HG02642 (cell line): ENCODE results near the gene TTBK1.
A peak's percentile ranks its signal among the peaks of the same experiment; 100 is the strongest.

Source experiments
- ATAC-seq: cut with Tn5 transposase; IDR thresholded peaks from one replicate; pipeline ENCODE4 v1.9.1; 2021; ENCODE audit warnings: mild to moderate bottlenecking; ENCODE audit not compliant: unreplicated experiment, poor library complexity

TTBK1 gene

GRCh38 chr6:43222418-43223059, 20.7 kb upstream of the TTBK1 start:
- no peak for ATAC-seq

GRCh38 chr6:43223175-43223574, 20.1 kb upstream of the TTBK1 start:
- ATAC-seq, result no peak

- no peak for ATAC-seq
Observed at GRCh38 chr6:43226192-43226851, 17.0 kb upstream of the TTBK1 start.

GRCh38 chr6:43228951-43229802, 14.1 kb upstream of the TTBK1 start, which contains the start of gene DNPH1:
Gene DNPH1 (minus strand): TSS chr6:43229481. CDS start chr6:43229456, 25 bp downstream.
- peak; percentile 83 for ATAC-seq

GRCh38 chr6:43229803-43230620, 13.3 kb upstream of the TTBK1 start:
- no peak for ATAC-seq

GRCh38 chr6:43231053-43231452, 12.2 kb upstream of the TTBK1 start:
- ATAC-seq, result no peak

- ATAC-seq, result no peak
Observed at GRCh38 chr6:43231735-43232450, 11.4 kb upstream of the TTBK1 start.

GRCh38 chr6:43235841-43236240, 7.4 kb upstream of the TTBK1 start:
- ATAC-seq, result no peak

GRCh38 chr6:43239054-43239453, 4.2 kb upstream of the TTBK1 start:
- ATAC-seq, result no peak

- ATAC-seq, result no peak
Observed at GRCh38 chr6:43240950-43241349, 2.3 kb upstream of the TTBK1 start.

- no peak for ATAC-seq
Observed at GRCh38 chr6:43241446-43241845, 1.8 kb upstream of the TTBK1 start.

- ATAC-seq, result no peak
Observed at GRCh38 chr6:43243664-43244321, 512 bp downstream of the TTBK1 start.

GRCh38 chr6:43246301-43247113, 3.2 kb downstream of the TTBK1 start:
- ATAC-seq, result peak; percentile 29

- ATAC-seq, result peak; percentile 90
Observed at GRCh38 chr6:43247114-43247999, 4.1 kb downstream of the TTBK1 start.

GRCh38 chr6:43248101-43248500, 4.8 kb downstream of the TTBK1 start:
- no peak for ATAC-seq

GRCh38 chr6:43248791-43249190, 5.5 kb downstream of the TTBK1 start:
- ATAC-seq, result no peak

- ATAC-seq, result no peak
Observed at GRCh38 chr6:43250992-43251373, 7.7 kb downstream of the TTBK1 start.
